HFFc6 (cell line): ENCODE results near the gene FYN. TPM values are rescaled to one million over a fixed set of nuclear protein-coding genes. Genes with fewer than 3 reads are reported as not detected.

Source experiments
- DNase-seq: peaks from one replicate; pipeline ENCODE4 v3.0.0-alpha.2; 2018
- H3K27ac Mint-ChIP-seq: 2 replicates; pipeline ENCODE4 v1.8.0; 2020; ENCODE audit warnings: mild to moderate bottlenecking, mixed read lengths
- H3K27me3 Mint-ChIP-seq: 2 replicates; pipeline ENCODE4 v1.8.0; 2021; ENCODE audit warnings: mild to moderate bottlenecking, moderate library complexity, mixed read lengths; ENCODE audit not compliant: insufficient read depth
- H3K36me3 Mint-ChIP-seq: 2 replicates; pipeline ENCODE4 v1.8.0; 2021; ENCODE audit warnings: low read depth, mixed read lengths
- H3K4me1 Mint-ChIP-seq: 2 replicates; pipeline ENCODE4 v1.8.0; 2020; ENCODE audit warnings: low read depth, mixed read lengths
- H3K4me3 Mint-ChIP-seq: 2 replicates; pipeline ENCODE4 v1.8.0; 2020; ENCODE audit warnings: mild to moderate bottlenecking, moderate library complexity, mixed read lengths
- H3K9me3 Mint-ChIP-seq: 2 replicates; pipeline ENCODE4 v1.8.0; 2020; ENCODE audit warnings: mild to moderate bottlenecking, mixed read lengths
- total RNA-seq, 6 experiments: library from RNA; stranded (reverse); fragmentation: NEBNext Ultra II Directional; extraction: Animal tissue kit (Norgen Biotek cat#: 25700); gene quantifications; 2 replicates in 1 of 6; 3 replicates in 5 of 6; pipeline ENCODE4 v1.2.3, GENCODE V29; 2021
- TF ChIP-seq, protein P1 (sequence below): fragments of 200-600 bp; sonication (generic); IDR thresholded peaks from 2 replicates; pipeline ENCODE4 v1.5.0; 2021; ENCODE audit warnings: antibody characterized with exemption, mild to moderate bottlenecking

The FYN gene
- total RNA-seq, 6 experiments from 2014 or later, result 41.5 to 59.9 (median 49.7) TPM

DNA sequence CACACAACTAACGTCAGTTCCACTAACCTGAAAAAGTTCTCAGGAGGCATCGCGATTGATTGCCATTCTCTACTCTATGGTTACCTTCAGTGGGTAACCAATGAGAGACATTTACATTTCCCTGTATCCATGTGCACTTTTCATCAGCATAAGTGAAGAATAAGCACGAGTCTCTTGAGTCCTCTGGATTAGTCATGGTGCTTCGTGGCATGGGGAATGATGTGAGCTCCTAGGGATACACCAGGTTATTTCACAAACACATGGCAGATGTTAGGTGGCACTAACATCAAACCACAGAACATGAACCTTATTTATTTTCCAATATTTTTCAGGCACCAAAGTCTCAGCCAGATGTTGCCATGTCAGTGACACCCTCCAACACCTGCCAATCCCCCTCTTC, 64.0 kb downstream of the FYN start:
- H3K27me3 Mint-ChIP-seq, result no peaks in the 10 kb centered on the region; the same call in 1 of the 2 replicates
- no peaks in the 10 kb centered on the region for H3K9me3 Mint-ChIP-seq
- 0 out of 2 replicates have a peak, but pooled peaks cover 4% of the 10 kb centered on the region for H3K36me3 Mint-ChIP-seq
- TF ChIP-seq, protein P1, sequence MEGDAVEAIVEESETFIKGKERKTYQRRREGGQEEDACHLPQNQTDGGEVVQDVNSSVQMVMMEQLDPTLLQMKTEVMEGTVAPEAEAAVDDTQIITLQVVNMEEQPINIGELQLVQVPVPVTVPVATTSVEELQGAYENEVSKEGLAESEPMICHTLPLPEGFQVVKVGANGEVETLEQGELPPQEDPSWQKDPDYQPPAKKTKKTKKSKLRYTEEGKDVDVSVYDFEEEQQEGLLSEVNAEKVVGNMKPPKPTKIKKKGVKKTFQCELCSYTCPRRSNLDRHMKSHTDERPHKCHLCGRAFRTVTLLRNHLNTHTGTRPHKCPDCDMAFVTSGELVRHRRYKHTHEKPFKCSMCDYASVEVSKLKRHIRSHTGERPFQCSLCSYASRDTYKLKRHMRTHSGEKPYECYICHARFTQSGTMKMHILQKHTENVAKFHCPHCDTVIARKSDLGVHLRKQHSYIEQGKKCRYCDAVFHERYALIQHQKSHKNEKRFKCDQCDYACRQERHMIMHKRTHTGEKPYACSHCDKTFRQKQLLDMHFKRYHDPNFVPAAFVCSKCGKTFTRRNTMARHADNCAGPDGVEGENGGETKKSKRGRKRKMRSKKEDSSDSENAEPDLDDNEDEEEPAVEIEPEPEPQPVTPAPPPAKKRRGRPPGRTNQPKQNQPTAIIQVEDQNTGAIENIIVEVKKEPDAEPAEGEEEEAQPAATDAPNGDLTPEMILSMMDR, result no peak
- no peak overlapping the region for H3K27ac Mint-ChIP-seq
- no peak overlapping the region for H3K4me3 Mint-ChIP-seq
- H3K4me1 Mint-ChIP-seq, result peaks cover 71% of the 10 kb centered on the region
- no peak for DNase-seq

DNA sequence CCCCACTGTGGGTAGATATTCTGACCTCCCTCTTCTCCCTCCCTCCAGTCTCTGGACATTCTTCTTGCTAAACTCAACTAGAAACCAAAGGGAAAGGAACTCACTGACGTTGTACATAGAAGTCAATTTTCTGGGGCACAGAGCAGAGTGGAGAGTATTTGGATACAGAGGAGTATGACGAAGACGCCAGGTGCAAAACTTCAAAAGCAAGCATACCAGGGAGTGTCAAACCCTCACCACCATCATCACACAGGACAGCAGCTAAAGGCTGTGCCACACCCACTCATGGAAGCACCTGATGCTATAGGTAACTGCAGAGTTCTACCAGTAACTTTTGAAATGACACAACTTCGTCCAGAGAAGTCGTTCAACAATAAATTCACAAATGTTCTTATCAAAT, 64.8 kb downstream of the FYN start:
- Mint-ChIP-seq H3K9me3 (no peaks in the 10 kb centered on the region), H3K27ac (no peak overlapping the region), H3K4me3 (no peak overlapping the region), H3K27me3 (no peaks in the 10 kb centered on the region; the same call in 1 of the 2 replicates), H3K4me1 (peaks cover 71% of the 10 kb centered on the region), H3K36me3 (0 out of 2 replicates have a peak, but pooled peaks cover 4% of the 10 kb centered on the region)
- TF ChIP-seq, protein P1, result no peak
- no peak for DNase-seq

DNA sequence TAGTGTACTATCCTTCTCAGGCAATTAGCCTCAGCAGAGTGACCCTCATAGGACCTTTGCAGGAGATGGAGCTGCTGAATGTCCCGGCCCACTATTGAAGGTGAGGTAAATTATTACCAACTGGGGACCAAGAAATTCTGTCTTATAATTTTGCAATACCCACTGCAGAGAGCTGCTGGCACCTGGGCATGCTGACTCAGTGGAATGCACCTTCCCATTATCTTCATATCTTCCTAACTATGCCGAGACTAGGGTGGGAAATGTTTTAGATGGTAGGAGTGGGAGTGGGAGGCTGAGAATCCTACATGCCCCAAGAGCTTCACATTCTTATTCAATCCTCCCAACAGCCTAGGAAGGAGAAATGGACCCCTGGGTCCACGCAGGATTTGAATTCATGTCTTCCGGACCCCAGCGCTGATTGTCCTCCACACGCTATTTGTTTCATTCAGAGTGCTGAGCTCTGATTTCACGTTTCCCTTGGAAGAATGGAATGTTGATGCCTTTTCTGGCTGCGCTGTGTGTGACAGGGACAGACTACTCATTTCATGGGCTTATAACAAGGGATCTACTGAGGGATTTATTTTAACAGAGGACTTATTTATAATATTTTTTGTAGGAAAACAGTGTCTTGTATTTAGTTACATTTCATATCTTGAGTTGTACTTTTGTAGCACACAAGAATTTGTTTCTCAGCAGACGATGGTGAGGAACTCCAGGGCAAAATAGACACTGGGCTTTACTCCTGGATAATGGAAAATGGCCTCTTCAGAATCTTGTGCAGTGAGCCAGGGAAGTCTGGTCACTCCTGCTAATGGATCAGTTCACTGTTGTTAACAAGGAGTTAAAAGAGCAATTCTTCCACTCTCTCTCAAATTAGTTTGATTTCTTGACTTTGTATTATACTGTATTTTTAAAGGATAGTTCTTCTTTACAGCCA, 66.4 kb downstream of the FYN start:
- Mint-ChIP-seq H3K27me3 (no peaks in the 10 kb centered on the region; the same call in 1 of the 2 replicates), H3K9me3 (no peaks in the 10 kb centered on the region), H3K4me3 (peak overlapping the region; percentile 25; the same call in 1 of the 2 replicates), H3K27ac (peak overlapping the region; percentile 56), H3K36me3 (0 out of 2 replicates have a peak, but pooled peaks cover 4% of the 10 kb centered on the region), H3K4me1 (peaks cover 61% of the 10 kb centered on the region)
- TF ChIP-seq, protein P1, result no peak
- DNase-seq, result no peak

DNA sequence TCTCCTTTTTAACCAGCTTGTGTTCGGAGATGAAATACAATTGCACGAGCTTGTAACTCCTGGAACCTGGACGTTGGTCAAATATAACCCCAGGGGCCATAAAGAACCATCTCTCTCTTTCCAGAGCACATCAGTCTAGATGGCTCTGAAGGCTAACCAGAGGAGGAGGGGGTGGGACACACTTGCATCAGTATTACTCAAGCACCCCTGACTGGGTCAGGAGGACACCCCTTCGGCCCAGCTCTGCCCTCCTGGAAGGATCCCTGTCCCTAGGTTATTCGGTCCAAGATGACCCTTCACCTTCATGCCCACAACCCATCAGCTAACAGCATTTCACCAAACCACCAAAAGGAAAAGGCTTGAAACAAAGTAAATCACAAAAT, 67.1 kb downstream of the FYN start:
- Mint-ChIP-seq H3K27me3 (no peaks in the 10 kb centered on the region; the same call in 1 of the 2 replicates), H3K4me3 (peak overlapping the region; percentile 25), H3K36me3 (no peaks in the 10 kb centered on the region), H3K4me1 (peaks cover 60% of the 10 kb centered on the region), H3K9me3 (no peaks in the 10 kb centered on the region), H3K27ac (peak overlapping the region; percentile 56)
- TF ChIP-seq, protein P1, result no peak
- DNase-seq, result no peak

DNA sequence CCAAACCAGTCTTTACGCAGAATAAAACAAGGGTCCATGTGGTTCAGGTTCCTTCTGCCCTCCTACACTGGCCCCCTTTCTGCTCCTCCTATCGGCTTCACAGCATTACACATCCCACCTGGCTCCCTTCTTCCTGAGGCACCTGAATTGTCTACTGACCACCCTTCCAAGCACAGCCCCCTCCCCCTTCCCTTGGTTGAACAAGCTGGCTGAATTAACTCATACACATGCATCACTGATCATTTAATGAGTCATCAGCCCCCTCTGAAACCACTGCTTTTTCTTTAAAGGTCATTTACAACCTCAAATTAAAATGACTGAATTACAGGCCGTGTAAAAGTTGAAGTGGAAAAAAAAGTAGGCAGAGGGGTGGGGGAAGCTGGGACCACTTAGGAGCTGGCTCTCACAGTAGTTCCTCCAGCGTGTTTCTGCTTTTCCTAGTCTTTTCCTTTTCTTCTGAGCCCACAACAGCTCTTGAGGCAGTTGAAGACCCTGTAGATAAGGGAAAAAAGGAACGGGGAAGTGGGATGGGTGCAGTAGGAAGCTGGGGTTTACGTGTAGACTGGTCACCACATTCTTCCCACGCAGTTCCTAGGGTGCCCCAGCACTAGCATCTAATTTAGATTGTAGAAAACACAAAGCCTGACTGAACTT, 67.6 kb downstream of the FYN start:
- Mint-ChIP-seq H3K36me3 (no peaks in the 10 kb centered on the region), H3K4me1 (peaks cover 60% of the 10 kb centered on the region), H3K27me3 (no peaks in the 10 kb centered on the region; the same call in 1 of the 2 replicates), H3K9me3 (no peaks in the 10 kb centered on the region), H3K4me3 (peak overlapping the region; percentile 25), H3K27ac (peak overlapping the region; percentile 56)
- peak; percentile 62 for DNase-seq
- TF ChIP-seq, protein P1, result no peak
